Fibroblast of lung (primary cell): ENCODE measurements around the gene DYSF. TPM values are rescaled to one million over a fixed set of nuclear protein-coding genes. Genes with fewer than 3 reads are reported as not detected.

Experiments used
- DNase-seq, 2 donors: peaks; one replicate each; pipeline versions ENCODE4 v3.0.0 to v3.0.0-alpha.2; 2010; ENCODE audit warnings: low read depth in 2 of 2
- H2AFZ ChIP-seq: 2 replicates; pipeline ENCODE4 v1.5.1; 2012; ENCODE audit warnings: low read length, control low read depth, inconsistent platforms
- H3K27ac ChIP-seq: 2 replicates; pipeline ENCODE4 v1.5.1; 2011; ENCODE audit warnings: low read length, control low read depth; ENCODE audit not compliant: insufficient read depth
- H3K27me3 ChIP-seq: 2 replicates; pipeline ENCODE4 v1.5.1; 2011; ENCODE audit warnings: mild to moderate bottlenecking, low read length; ENCODE audit not compliant: control insufficient read depth, insufficient read depth
- H3K36me3 ChIP-seq: 2 replicates; pipeline ENCODE4 v1.5.1; 2011; ENCODE audit warnings: low read length; ENCODE audit not compliant: control insufficient read depth, insufficient read depth
- H3K4me1 ChIP-seq: 2 replicates; pipeline ENCODE4 v1.5.1; 2011; ENCODE audit warnings: low read length; ENCODE audit not compliant: control insufficient read depth, insufficient read depth; ENCODE audit errors: extremely low read depth
- H3K4me2 ChIP-seq: 2 replicates; pipeline ENCODE4 v1.5.1; 2011; ENCODE audit warnings: low read length, control low read depth; ENCODE audit not compliant: insufficient read depth; ENCODE audit errors: extremely low read depth
- H3K4me3 ChIP-seq, 4 experiments: fragments of 200-600 bp in 1 of 4; sonication (generic) in 1 of 4; replicated peaks in 1 of 4; 2 replicates each; pipeline ENCODE4 v1.5.1; 2011 to 2016; ENCODE audit warnings: low read length in 4 of 4, low read depth in 3 of 4, mild to moderate bottlenecking in 3 of 4, control low read depth in 2 of 4, inconsistent platforms in 1 of 4, mixed read lengths in 1 of 4; ENCODE audit not compliant: insufficient read depth in 1 of 4; ENCODE audit errors: control extremely low read depth in 1 of 4
- H3K79me2 ChIP-seq: 2 replicates; pipeline ENCODE4 v1.5.1; 2012; ENCODE audit warnings: mild to moderate bottlenecking, low read length, inconsistent platforms; ENCODE audit not compliant: control insufficient read depth, insufficient read depth
- H3K9ac ChIP-seq: 2 replicates; pipeline ENCODE4 v1.5.1; 2011; ENCODE audit warnings: mild to moderate bottlenecking, low read length, control low read depth; ENCODE audit not compliant: insufficient read depth
- H3K9me3 ChIP-seq: 2 replicates; pipeline ENCODE4 v1.5.1; 2012; ENCODE audit warnings: low read depth, low read length; ENCODE audit not compliant: control insufficient read depth, insufficient read depth
- H4K20me1 ChIP-seq: 2 replicates; pipeline ENCODE4 v1.5.1; 2011; ENCODE audit warnings: low read length; ENCODE audit not compliant: control insufficient read depth, insufficient read depth; ENCODE audit errors: extremely low read depth
- EZH2 ChIP-seq: IDR thresholded peaks from 2 replicates; pipeline ENCODE4 v1.5.1; 2012; ENCODE audit warnings: low read length, control low read depth, mild to moderate bottlenecking; ENCODE audit errors: missing control alignments
- polyA plus RNA-seq, 2 donors: library from polyadenylated mRNA; depleted of rRNA in 1 of 2; stranded (reverse) in 1 of 2; unstranded in 1 of 2; fragments of >200 nt; gene quantifications; 2 replicates each; pipeline ENCODE4 v1.2.1, GENCODE V29; 2011 to 2012; ENCODE audit warnings: missing spikeins in 1 of 2
- total RNA-seq: library from RNA; depleted of rRNA; stranded (reverse); fragments of >200 nt; gene quantifications from 2 replicates; pipeline ENCODE4 v1.2.1, GENCODE V29; 2014
- TF ChIP-seq, protein P1 (sequence below), 2 donors: IDR thresholded peaks in 1 of 2; conservative IDR thresholded peaks in 1 of 2; 1 replicate in 1 of 2; 2 replicates in 1 of 2; pipeline ENCODE4 v1.5.1; 2011 to 2012; ENCODE audit warnings: low read length in 2 of 2, control low read depth in 1 of 2, inconsistent platforms in 1 of 2, low read depth in 1 of 2, mild to moderate bottlenecking in 1 of 2

Gene DYSF
- total and polyA plus RNA-seq, 2 donors (not counting 1 experiment from before 2014, with no cell fraction given), result under 0.01 to 0.67 TPM

DNA sequence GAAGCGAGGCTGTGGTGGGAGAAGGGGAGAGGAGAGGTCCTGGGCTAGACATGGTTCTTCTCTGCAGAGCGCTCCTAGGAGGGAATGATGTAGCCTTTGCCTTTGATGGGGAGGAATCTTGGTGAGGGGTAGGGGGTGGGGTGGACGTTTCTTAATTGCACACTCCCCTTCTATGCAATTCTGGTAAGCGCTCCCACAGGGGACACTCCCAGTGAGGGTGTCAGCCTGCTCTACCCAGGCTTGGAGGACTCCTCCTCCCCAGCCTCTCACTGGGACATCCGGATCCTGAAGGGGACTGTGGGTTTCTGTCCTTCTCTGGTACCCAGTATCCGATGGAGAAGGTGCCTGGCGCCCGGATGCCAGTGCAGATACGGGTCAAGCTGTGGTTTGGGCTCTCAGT lies 114.3 kb downstream of the DYSF start:
- Histone ChIP-seq H3K9me3 (no peaks in the 10 kb centered on the region), H4K20me1 (no peaks in the 10 kb centered on the region), H2AFZ (no peak overlapping the region), H3K9ac (no peak overlapping the region), H3K4me2 (no peak overlapping the region), H3K79me2 (no peaks in the 10 kb centered on the region), H3K4me1 (no peaks in the 10 kb centered on the region), H3K4me3 (no peak overlapping the region), H3K27me3 (no peaks in the 10 kb centered on the region), H3K27ac (no peak overlapping the region), H3K36me3 (no peaks in the 10 kb centered on the region)
- no peak for DNase-seq
- TF ChIP-seq, protein P1, sequence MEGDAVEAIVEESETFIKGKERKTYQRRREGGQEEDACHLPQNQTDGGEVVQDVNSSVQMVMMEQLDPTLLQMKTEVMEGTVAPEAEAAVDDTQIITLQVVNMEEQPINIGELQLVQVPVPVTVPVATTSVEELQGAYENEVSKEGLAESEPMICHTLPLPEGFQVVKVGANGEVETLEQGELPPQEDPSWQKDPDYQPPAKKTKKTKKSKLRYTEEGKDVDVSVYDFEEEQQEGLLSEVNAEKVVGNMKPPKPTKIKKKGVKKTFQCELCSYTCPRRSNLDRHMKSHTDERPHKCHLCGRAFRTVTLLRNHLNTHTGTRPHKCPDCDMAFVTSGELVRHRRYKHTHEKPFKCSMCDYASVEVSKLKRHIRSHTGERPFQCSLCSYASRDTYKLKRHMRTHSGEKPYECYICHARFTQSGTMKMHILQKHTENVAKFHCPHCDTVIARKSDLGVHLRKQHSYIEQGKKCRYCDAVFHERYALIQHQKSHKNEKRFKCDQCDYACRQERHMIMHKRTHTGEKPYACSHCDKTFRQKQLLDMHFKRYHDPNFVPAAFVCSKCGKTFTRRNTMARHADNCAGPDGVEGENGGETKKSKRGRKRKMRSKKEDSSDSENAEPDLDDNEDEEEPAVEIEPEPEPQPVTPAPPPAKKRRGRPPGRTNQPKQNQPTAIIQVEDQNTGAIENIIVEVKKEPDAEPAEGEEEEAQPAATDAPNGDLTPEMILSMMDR (conservative IDR thresholded peaks at IDR 0.05 in 1 of 2, IDR thresholded peaks at IDR 0.05 in 1 of 2; ENCODE audit: low read depth in 1 of 2, low read length in 2 of 2), result no peak
- no peak for TF ChIP-seq EZH2

DNA sequence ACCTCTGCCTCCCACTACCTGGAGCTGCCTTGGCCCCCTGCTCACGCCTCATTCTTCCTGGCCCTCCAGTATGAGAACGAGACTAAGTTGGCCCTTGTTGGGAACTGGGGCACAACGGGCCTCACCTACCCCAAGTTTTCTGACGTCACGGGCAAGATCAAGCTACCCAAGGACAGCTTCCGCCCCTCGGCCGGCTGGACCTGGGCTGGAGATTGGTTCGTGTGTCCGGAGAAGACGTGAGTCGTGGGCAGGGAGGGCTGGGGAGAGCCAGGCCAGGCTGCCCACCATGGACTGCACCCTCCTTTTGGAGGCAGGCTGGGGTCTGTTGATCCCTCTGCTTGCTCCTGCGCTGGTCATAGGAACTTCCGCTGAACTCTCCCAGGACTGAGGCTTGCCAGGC lies 114.7 kb downstream of the DYSF start:
- no peaks in the 10 kb centered on the region for H3K36me3 ChIP-seq
- H3K4me1 ChIP-seq, result no peaks in the 10 kb centered on the region
- no peak overlapping the region for H2AFZ ChIP-seq
- no peak overlapping the region for H3K4me2 ChIP-seq
- TF ChIP-seq EZH2, result no peak
- TF ChIP-seq, protein P1 (conservative IDR thresholded peaks at IDR 0.05 in 1 of 2, IDR thresholded peaks at IDR 0.05 in 1 of 2; ENCODE audit: low read depth in 1 of 2, low read length in 2 of 2), result no peak
- no peak for DNase-seq
- H3K4me3 ChIP-seq, result no peak overlapping the region
- no peaks in the 10 kb centered on the region for H3K79me2 ChIP-seq
- H4K20me1 ChIP-seq, result no peaks in the 10 kb centered on the region
- no peaks in the 10 kb centered on the region for H3K27me3 ChIP-seq
- no peak overlapping the region for H3K27ac ChIP-seq
- no peak overlapping the region for H3K9ac ChIP-seq
- no peaks in the 10 kb centered on the region for H3K9me3 ChIP-seq

DNA sequence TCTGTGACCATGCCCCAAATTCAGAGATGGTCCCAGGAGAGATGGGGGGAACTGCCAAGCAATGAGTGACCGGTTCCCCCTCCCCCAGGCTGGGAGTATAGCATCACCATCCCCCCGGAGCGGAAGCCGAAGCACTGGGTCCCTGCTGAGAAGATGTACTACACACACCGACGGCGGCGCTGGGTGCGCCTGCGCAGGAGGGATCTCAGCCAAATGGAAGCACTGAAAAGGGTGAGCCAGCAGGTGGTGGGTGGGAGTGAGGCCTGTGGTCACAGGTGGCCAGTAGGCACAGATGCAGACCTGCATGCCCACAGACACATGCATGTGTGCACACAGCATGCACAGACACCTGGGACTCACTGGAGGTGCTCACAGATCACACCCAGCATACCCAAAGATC lies 117.2 kb downstream of the DYSF start:
- Histone ChIP-seq H3K36me3 (no peaks in the 10 kb centered on the region), H3K4me3 (no peak overlapping the region), H3K9me3 (no peaks in the 10 kb centered on the region)

More for the DNA sequence above, 117.2 kb downstream of the DYSF start:
- no peaks in the 10 kb centered on the region for H4K20me1 ChIP-seq
- TF ChIP-seq, protein P1 (conservative IDR thresholded peaks at IDR 0.05 in 1 of 2, IDR thresholded peaks at IDR 0.05 in 1 of 2; ENCODE audit: low read depth in 1 of 2, low read length in 2 of 2), result no peak
- no peak for TF ChIP-seq EZH2
- H3K27me3 ChIP-seq, result no peaks in the 10 kb centered on the region
- no peak overlapping the region for H3K4me2 ChIP-seq
- H3K4me1 ChIP-seq, result no peaks in the 10 kb centered on the region
- no peaks in the 10 kb centered on the region for H3K79me2 ChIP-seq
- no peak overlapping the region for H3K27ac ChIP-seq
- no peak overlapping the region for H2AFZ ChIP-seq
- no peak overlapping the region for H3K9ac ChIP-seq
- no peak for DNase-seq
